NCI-H446 treated with DMSO at 0.1 percent for 48 hours (cell line): Measurements from ENCODE around the gene NEDD4L.

Source experiments
- DNase-seq: peaks from one replicate; lab custom pipeline; 2025; lab: John Stamatoyannopoulos, UW

NEDD4L gene

DNA sequence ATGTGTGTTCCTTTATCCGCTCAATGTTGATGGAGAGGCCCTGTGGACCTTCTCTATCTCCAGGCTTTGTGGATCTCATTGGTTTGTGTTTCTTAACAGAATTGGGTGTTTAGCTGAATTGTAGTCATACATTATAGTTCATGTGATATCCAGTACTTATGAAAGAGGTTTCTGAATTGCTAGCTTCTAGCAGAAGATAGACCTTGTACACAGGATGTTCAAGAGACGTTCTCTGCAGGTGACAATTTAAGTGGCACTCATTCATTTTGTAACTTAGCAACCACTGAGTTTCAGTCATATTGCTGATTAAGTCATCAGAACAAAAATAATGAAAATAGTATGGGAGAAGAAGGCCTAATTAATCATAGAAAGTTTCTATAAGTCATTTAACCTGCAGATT lies 305.6 kb downstream of the NEDD4L start:
- no peak for DNase-seq

DNA sequence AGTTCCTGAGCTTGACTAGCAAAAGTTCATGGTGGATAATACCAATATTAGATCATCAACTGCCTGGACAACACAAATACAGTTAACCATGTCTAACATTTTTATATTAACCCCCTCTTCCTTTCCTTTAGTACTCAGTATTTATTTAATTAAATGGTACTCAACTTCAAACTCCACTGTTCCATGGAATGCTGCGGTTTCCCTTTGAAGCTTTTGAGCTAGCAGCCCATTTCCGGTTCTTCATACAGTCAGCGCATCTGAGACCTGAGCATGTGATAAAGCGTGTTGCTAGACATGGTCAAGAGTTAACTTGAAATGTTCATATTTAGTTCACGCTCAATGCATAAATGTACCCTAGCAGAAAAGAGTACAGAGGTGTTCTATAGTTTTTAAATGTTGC lies 306.5 kb downstream of the NEDD4L start:
- DNase-seq = no peak

DNA sequence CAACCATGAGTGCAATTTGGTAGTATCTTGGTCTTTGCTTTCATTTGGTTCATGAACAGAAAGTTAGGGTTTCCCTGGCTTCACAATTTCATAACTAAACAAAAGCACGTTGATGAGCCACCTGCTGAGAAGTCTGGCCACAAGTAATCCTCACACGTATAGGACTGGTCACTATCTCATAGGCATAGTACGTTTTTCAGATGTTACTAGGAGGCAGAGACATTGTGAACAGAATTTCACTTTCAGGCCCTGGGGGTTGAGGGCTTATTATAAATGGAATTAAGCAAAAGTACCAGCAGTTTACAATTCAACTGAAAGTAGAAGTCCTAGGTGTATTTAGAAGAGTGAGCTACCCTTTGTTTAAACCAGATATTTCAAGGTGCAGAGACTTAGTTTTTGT lies 307.8 kb downstream of the NEDD4L start:
- no peak for DNase-seq

DNA sequence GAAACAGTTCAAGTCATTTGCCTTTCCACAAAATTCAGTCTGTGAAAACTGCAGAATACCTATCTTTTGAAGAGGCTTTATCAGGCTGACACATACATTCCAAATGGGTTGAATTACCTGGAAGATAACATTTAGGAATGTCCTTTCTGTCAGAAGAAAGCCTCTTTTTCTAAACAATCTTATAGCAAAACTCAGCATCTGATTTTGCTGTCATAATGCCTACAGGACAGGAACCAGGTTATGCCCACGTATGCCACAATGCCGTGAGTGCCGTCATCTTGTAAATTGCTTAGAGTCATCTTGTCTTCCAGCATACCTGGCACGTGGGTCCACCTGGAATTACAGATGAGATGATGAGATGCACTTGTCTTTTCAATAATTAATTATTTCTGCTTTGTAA lies 309.6 kb downstream of the NEDD4L start:
- DNase-seq = no peak

DNA sequence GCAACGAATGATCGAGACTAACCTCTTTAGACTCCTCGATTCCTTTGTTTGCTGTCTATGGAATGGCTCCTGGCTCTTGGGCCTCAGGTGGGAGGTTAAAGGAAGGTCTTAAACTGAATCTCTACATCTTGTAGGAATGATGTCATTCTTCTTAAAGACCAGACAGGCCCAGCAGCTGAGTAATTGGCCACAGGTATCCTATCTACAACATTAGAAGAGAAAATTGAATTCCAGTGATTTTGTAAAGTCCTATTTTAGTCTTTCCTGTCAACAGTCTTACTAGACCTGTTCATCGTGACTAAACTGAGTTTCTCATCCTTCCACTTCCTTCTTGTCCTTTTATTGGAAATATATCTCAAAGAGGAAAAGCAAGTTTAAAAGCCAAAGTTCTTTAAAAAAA lies 310.0 kb downstream of the NEDD4L start:
- no peak for DNase-seq

DNA sequence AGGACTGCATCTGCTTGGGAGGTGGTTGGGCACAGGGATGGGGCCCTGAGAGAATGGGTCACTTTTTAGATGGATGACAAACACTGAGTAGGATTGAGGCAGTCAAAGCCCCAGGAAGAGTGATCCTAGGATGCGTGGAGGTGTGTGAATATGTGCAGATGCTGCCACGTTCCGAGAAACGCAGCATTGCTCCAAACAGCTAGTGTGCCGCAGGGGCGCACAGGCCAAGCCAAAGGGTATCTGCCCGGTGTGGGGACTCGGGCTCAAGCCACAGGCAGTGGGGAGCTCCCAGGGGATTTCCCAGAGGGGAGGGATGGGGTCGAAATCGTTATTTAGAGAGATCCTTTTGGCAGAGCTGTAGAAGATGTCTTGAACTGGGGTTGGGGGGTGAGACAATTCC lies 310.8 kb downstream of the NEDD4L start:
- no peak for DNase-seq

DNA sequence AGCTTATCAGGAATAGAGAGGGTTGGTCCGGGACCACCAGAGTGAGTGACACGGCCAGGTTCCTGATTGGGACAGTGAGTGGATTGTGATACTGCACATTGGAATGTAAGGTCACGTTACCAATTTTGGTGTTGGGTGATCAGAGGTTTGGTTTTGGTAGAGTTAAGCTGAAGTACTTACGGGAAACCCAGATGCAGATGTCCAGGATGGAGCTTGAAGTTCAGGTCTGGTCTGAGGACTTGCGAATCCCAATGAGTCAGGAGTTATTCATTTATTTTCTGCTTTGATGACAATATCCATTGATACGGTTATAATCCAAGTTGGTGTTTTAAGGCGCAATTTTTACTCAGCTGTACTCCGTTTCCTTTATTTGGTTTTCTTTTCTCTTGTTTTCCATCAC lies 311.2 kb downstream of the NEDD4L start:
- no peak for DNase-seq

DNA sequence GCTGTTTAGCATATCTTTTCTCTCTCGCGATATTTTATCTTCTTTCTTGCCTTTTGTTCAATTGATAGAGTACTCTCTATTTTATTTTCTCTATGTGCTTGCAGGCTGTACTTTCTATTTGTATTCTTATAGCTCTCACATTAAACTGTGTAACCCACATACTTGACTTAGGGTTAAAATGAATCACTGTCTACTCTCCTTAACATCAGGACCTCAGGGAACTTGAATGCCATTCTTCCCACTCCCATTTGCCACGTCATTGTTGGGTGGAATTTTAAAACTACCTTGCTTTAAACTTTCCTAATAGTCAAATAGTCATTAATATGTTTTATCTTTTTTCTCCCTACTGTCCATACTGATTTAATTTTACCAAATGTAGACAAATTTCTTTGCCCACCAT lies 315.2 kb downstream of the NEDD4L start:
- no peak for DNase-seq

DNA sequence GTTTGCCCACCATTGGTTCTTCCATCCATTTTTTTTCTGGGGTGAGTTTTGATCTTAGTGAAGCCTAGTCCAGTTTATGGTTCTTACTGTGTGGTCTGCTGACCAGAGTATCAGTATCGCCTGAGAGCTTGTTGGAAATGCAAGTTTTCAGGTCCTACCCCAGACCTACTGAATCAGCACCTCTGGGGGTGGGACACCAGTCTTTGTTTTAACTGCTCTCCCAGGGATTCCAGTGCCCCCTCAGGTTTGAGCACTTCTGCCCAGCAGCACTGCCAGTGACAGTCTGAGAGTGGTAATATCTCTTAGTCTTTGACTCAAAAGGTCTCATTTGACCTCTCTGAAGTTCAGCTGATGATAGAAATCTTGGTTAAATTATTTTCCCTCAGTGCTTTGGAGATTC lies 315.6 kb downstream of the NEDD4L start:
- no peak for DNase-seq

DNA sequence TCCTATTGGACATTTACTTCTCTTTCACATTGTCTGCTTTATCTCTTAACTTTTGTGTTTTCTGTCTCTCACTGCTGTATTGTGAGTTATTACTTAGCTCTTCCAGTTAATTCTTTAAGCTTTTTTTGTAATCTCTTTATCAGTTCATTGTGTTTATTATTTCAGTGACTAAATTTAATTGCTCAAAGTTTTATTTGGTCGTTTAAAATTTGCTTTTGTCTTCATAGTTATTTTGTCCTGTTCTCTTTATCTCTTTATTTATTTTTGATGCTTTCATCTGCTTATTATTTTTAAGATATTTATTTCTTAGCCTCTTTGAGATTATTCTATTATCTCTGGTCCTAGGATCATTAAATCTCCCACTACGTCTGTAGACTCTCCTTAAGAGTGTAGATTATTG lies 316.3 kb downstream of the NEDD4L start:
- no peak for DNase-seq

DNA sequence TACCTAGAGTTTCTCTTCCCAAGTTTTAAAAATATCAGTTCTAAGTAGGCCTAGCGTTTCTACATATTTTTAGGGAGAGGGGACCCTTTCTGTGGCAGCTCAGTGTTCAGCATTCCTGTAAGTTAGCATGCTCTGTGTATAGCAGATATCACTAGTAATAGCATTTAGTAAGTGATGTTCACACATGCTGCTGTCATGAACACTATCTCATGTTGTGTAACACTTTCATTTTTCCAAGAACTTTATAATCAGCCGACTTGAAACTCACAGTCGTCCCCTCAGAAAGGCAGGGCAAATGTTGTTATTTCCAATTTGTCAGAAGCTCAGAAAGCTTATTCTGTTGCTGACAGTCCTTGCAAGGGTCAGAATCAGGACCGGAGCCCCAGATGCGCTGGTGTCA lies 317.2 kb downstream of the NEDD4L start:
- DNase-seq = no peak

DNA sequence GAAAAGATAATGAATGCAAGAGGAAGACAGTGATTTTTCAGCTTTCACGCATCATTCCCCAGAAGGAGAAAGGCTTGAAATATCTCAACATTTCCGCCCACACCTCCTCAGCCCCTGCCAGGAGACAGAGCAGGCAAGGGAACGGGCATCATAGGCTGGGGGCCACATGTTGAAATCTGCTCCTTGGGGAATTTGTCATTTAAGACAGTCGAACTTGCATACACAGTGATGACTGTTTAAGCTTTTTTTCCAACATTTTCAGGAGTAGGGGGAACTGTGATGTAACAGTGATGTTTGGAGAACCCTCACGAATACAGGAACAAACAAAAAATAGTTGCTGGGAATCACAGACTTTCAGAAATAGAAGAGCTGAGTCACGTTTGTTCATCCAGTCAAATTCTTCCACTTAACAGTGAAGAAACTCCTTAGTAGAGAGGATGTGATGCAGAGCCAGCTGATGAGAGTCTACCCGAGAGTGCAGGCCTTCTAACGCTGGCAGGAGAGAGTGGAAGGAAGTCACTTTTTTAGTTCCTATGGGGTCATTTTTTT lies 318.1 kb downstream of the NEDD4L start:
- no peak for DNase-seq

DNA sequence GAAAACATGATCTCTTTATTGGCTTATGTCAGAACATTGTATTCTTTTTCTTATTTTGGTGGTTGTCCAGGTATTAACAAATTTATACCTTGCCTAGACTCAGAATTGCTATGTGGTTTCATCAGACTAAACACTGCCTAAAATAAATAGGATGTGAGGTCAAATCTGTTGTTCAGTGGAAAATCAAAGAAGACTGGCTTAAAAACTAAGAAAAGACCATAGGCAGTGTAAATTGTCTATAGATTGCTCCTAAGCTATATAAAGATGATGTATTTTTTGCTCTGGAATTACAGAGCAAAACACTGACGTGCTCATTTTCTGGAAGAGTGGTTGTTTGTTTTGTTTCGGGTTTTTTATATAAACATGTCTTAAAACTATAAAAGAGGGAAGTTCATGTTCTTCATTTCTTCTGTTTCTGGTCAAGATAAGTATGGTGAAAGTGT lies 318.8 kb downstream of the NEDD4L start:
- DNase-seq = no peak

DNA sequence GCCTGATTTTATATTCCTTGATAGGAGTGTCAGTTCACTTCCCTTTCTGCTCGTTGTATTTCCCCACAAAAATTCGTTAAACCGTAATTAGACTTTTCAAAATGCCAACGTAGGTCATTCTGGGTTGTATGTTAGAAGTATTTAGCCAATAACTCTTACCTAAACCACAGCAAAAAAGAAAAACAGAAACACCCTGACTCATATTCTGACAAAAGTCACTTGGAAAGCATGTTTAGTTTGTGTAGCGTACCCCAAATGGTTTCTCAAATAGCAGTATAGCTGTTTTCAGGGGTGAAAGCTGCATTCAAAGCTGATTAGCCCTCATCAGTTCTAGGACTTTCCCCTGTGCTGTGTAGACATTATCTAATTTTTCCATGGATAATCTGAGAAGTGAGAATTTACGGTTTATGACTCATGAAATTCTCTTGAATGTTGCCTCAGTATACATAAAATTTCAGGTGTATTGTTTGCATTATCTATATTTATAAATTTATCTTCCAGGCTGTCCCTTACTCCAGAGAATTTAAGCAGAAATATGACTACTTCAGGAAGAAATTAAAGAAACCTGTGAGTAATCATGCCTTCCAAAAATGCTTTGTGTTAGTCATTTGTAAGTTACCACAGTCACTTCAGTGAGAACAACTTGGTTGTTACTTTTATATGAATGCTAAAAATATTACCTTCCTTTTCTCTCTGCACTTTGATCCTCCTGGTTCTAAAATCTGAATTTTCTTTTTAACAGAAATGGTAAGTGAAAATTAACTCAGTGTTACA lies 319.9 kb downstream of the NEDD4L start:
- no peak for DNase-seq

DNA sequence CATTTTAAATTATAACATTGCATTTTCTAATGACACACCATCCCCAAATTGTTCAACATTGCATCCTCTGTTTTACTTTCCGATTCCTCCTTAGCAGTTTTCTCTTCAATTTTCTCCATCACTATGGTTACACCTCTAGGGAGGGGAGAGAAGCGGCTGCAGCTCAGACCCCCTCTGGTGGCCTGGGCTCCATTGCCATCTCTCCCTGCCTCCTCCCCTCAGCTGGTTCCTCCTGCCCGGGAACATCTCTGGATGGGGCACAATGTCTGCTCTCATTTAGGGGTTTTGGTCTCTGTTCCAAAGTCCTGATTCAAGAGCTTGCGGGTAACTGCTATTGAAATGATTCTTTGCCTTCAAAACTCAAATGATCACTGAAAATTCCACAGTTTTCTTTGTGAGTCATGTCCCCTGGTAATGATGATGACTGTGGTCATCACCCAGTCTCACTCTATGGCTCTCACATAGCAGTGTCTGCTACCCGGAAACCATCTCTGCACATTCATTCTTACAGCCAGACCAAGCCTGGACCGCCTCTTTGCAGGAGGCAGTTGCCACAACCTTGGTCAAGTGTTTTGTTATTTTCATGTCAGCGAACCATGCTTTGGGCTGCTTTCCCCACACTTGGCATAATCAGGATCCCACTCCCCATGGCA lies 321.0 kb downstream of the NEDD4L start:
- DNase-seq = no peak

DNA sequence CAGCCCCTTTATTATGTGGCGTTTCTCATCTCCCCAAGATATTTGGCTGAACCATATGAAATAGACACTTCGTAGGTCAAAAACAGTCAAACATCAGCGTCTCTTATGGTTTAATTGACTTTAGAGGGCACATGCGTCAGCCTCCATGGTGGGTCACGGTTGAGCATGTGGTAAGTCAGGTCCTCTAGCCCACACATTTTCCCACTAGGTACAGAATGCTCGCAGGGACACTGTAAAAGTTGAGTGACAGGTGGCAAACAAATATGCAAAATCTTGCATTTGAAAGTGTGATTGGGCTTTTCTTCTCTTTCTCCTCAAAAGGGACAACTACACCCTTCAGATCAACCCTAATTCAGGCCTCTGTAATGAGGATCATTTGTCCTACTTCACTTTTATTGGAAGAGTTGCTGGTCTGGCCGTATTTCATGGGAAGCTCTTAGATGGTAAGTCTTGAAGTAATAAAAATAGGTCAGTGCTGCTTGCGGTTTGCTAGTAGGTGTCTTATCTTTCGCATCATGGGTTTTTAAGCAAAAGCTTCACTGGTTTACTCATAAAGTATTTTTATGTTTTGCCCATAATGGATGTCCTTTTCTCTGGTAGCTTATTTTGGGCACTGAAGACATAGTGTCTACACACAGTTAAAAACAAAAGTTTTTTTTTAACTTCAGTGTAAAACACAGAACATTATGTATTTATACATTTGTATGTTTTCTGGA lies 323.6 kb downstream of the NEDD4L start:
- no peak for DNase-seq

DNA sequence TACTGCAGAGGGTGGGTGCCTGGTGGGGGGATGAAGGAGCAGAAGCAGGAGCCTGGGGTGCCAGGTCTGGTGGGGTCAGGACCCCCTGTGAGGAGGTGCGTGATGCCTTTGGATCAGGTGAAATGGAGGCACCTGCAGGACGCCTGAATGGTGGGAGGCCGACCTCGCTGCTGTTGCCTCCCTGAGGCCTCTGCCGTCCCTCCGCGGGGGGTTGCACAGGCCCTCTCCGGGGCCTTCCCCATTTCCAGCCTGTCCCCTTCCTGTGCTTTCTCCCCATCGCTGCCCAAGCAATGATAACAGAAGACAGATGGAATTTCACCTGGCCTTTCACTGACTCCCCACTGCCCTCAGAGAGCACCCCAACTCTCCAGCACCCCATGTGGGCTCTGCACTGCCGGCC lies 325.6 kb downstream of the NEDD4L start:
- no peak for DNase-seq

DNA sequence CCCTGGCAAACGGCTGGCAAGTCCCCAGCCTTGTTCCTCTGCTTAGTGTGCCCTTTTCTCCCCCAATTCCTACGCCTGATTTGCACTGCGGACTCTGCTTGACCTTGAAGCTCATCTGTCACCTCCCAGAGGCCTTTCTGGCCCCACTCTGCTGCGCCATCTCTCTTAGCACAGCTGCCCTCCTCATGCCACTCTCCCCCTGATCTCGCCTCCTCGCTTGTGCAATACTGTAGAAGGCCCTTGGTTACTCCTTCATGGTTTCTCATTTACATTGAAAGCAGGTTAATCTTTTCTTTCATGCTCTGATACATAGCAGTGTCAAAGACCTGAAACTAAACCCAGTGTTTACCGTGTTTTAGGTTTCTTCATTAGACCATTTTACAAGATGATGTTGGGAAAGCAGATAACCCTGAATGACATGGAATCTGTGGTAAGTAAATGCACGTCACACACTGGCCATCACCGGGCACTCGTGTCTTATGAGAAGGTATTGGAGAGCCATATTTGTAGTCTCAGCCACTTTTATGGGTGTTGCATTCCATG lies 326.1 kb downstream of the NEDD4L start:
- DNase-seq = no peak

DNA sequence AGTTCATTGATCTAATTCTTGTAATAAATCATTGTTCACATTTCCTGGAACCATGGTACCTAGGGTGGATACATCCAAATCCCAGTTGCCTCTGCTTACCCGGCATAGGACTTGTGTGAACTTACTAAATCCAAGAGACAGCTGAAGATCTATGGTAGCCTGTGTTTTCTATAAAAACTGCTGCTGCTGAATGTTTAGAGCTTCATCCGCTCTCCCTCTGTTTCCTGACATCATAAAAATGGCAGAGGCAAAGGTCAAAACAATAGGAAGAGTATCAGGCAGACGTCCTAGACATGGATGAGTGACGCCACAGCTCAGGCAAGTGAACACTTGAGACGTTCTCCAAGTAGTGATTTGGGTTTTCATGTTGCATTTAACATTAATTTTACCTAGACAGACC lies 326.6 kb downstream of the NEDD4L start:
- no peak for DNase-seq

DNA sequence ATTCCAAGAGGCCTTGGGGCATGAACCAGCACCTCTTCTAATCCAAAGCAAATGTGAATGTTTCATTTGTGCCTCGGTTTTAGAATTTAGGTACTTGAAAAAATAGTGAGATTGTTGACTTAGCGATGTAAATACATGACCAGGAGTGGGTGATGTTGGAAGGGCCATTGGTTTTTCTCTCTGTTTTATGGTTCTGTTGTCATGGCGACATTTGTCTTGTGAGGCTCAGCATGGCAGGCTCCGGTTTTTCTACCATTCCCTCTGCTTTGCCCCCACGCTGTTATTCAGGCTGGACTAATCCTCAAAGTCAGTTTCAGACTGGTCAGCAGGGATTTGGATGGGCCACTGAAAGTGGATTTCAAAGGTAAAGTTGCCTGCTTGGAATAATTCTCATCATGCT lies 329.5 kb downstream of the NEDD4L start:
- no peak for DNase-seq

DNA sequence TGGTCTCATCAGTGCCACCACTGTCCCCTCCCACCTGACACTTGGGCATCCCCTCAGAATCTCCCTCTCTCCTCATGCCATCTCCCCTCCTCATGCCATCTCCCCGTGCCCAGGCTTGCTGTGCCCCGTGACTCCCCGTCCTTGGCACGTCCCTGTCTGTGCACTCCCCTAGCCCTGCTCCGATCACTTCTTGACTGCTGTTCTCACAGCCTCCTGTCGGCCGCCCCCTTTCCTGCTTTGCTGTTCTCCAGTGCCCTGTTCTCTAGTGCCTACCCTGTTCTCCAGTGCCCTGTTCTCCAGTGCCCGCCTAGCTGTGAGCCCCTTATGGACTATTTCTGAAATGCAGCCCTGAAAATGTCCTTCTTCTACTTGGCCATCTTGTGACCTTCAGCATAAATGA lies 331.0 kb downstream of the NEDD4L start:
- DNase-seq = no peak
